NAMALWA (cell line): ENCODE measurements around the gene HAT1.

Source experiments
- DNase-seq: peaks from one replicate; pipeline ENCODE4 v3.0.0-alpha.2; 2015; ENCODE audit warnings: low spot score

HAT1 gene

GRCh38 chr2:171921970-171922229 is 361 bp upstream of the HAT1 start:
- DNase-seq: no peak

- DNase-seq: no peak
Observed at GRCh38 chr2:171923206-171923605, 945 bp downstream of the HAT1 start.

GRCh38 chr2:171924170-171924942 is 2.1 kb downstream of the HAT1 start:
- DNase-seq: no peak

- no peak for DNase-seq
Observed at GRCh38 chr2:171930385-171930784, 8.1 kb downstream of the HAT1 start.

GRCh38 chr2:171939058-171939742 is 16.9 kb downstream of the HAT1 start:
- DNase-seq: no peak

- no peak for DNase-seq
Observed at GRCh38 chr2:171939743-171940071, 17.4 kb downstream of the HAT1 start.

GRCh38 chr2:171941316-171941699 is 19.0 kb downstream of the HAT1 start:
- no peak for DNase-seq

- DNase-seq: no peak
Observed at GRCh38 chr2:171943869-171944268, 21.6 kb downstream of the HAT1 start.

GRCh38 chr2:171952276-171952675 is 30.0 kb downstream of the HAT1 start:
- DNase-seq: no peak

GRCh38 chr2:171952748-171953147 is 30.5 kb downstream of the HAT1 start:
- no peak for DNase-seq

GRCh38 chr2:171956135-171956825 is 34.0 kb downstream of the HAT1 start:
- DNase-seq: peak; percentile 38

- DNase-seq: peak; percentile 10
Observed at GRCh38 chr2:171957061-171957460, 34.8 kb downstream of the HAT1 start.

GRCh38 chr2:171958475-171958874 is 36.2 kb downstream of the HAT1 start:
- DNase-seq: no peak

GRCh38 chr2:171959998-171960397 is 37.7 kb downstream of the HAT1 start:
- no peak for DNase-seq

- no peak for DNase-seq
Observed at GRCh38 chr2:171960570-171960969, 38.3 kb downstream of the HAT1 start.

- DNase-seq: no peak
Observed at GRCh38 chr2:171963198-171963597, 40.9 kb downstream of the HAT1 start.

- DNase-seq: no peak
Observed at GRCh38 chr2:171964308-171964707, 42.0 kb downstream of the HAT1 start.

- no peak for DNase-seq
Observed at GRCh38 chr2:171965238-171965637, 43.0 kb downstream of the HAT1 start.

GRCh38 chr2:171965661-171966060 is 43.4 kb downstream of the HAT1 start:
- DNase-seq: no peak

- no peak for DNase-seq
Observed at GRCh38 chr2:171966235-171966634, 44.0 kb downstream of the HAT1 start.

- DNase-seq: no peak
Observed at GRCh38 chr2:171966688-171967087, 44.4 kb downstream of the HAT1 start.

- no peak for DNase-seq
Observed at GRCh38 chr2:171968509-171968908, 46.2 kb downstream of the HAT1 start.

- DNase-seq: no peak
Observed at GRCh38 chr2:171972329-171972982, 50.2 kb downstream of the HAT1 start.
